Measurements from ENCODE around the gene FRMD3.

DNA sequence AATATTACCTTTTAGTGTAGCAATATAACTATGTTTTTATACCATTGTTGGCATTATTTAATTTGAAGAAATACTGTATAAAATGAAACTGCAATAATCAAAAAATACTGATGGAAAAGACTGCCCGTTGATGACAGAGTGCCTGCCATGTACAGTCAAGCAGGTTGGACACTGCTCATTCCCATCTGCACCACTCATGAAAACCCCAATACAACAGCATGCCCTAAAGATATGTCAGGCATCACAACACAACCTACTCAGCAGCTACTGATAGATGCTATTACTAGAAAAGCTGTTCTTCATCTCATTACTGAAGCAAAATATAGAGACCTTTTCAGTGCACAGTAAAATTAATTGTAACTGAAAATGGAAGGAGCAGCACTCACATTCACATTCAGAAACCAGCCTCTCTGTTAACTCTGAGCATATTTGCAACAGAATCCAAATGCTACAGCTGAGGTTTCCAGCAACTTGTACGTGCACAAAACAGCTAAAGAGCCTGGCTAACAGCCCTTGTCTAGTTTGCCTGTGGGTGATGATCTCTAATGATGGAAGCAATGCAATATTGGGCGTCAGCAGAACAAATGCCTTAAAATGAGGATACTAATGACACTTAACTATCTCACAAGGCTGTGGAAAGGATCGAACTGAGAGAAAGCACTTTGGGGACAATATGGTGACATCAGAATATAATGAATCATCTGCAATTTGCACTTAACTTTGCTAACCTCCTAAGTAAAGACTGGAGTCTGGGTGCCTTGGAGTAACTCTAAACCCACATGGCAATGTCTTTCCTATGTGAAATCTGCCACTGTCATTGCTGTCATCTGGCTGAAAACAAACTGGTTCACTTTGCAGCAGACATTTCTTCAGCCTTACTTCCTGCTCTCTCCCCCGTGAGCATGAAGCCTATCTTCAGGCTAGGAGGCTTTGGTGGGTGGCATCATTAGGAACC is 280.0 kb downstream of the FRMD3 start:
- TF ChIP-seq POLR2A (IDR thresholded peaks at IDR 0.05) = no peak
- TF ChIP-seq, protein P1, sequence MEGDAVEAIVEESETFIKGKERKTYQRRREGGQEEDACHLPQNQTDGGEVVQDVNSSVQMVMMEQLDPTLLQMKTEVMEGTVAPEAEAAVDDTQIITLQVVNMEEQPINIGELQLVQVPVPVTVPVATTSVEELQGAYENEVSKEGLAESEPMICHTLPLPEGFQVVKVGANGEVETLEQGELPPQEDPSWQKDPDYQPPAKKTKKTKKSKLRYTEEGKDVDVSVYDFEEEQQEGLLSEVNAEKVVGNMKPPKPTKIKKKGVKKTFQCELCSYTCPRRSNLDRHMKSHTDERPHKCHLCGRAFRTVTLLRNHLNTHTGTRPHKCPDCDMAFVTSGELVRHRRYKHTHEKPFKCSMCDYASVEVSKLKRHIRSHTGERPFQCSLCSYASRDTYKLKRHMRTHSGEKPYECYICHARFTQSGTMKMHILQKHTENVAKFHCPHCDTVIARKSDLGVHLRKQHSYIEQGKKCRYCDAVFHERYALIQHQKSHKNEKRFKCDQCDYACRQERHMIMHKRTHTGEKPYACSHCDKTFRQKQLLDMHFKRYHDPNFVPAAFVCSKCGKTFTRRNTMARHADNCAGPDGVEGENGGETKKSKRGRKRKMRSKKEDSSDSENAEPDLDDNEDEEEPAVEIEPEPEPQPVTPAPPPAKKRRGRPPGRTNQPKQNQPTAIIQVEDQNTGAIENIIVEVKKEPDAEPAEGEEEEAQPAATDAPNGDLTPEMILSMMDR (IDR thresholded peaks at IDR 0.05) = no peak
